ENCODE data around the gene TNFRSF21.

DNA sequence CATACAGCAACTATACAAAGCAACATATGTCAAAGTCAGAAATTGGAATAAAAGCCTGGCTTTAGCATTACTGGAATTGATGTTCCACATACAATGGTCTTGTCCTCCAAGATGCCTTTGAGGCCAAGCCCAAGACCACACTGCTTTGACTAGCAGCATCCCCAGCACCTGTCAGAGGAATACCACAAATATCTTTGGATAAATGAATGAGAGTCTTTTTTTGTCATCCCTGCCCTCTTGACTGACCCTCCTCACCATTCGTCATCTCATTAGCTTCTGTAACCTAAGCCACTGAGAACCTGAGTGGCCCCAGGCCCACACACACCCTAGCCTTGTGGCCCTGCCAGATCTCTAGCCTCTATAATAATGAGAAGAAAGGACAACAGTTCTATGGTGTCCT lies 48.5 kb downstream of the TNFRSF21 start:
- TF ChIP-seq, protein P1, sequence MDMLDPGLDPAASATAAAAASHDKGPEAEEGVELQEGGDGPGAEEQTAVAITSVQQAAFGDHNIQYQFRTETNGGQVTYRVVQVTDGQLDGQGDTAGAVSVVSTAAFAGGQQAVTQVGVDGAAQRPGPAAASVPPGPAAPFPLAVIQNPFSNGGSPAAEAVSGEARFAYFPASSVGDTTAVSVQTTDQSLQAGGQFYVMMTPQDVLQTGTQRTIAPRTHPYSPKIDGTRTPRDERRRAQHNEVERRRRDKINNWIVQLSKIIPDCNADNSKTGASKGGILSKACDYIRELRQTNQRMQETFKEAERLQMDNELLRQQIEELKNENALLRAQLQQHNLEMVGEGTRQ (CRISPR knock-in tag; IDR thresholded peaks at IDR 0.05) = no peak
- TF ChIP-seq, protein P2, sequence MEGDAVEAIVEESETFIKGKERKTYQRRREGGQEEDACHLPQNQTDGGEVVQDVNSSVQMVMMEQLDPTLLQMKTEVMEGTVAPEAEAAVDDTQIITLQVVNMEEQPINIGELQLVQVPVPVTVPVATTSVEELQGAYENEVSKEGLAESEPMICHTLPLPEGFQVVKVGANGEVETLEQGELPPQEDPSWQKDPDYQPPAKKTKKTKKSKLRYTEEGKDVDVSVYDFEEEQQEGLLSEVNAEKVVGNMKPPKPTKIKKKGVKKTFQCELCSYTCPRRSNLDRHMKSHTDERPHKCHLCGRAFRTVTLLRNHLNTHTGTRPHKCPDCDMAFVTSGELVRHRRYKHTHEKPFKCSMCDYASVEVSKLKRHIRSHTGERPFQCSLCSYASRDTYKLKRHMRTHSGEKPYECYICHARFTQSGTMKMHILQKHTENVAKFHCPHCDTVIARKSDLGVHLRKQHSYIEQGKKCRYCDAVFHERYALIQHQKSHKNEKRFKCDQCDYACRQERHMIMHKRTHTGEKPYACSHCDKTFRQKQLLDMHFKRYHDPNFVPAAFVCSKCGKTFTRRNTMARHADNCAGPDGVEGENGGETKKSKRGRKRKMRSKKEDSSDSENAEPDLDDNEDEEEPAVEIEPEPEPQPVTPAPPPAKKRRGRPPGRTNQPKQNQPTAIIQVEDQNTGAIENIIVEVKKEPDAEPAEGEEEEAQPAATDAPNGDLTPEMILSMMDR (IDR thresholded peaks at IDR 0.05) = no peak
- TF ChIP-seq, protein P3, sequence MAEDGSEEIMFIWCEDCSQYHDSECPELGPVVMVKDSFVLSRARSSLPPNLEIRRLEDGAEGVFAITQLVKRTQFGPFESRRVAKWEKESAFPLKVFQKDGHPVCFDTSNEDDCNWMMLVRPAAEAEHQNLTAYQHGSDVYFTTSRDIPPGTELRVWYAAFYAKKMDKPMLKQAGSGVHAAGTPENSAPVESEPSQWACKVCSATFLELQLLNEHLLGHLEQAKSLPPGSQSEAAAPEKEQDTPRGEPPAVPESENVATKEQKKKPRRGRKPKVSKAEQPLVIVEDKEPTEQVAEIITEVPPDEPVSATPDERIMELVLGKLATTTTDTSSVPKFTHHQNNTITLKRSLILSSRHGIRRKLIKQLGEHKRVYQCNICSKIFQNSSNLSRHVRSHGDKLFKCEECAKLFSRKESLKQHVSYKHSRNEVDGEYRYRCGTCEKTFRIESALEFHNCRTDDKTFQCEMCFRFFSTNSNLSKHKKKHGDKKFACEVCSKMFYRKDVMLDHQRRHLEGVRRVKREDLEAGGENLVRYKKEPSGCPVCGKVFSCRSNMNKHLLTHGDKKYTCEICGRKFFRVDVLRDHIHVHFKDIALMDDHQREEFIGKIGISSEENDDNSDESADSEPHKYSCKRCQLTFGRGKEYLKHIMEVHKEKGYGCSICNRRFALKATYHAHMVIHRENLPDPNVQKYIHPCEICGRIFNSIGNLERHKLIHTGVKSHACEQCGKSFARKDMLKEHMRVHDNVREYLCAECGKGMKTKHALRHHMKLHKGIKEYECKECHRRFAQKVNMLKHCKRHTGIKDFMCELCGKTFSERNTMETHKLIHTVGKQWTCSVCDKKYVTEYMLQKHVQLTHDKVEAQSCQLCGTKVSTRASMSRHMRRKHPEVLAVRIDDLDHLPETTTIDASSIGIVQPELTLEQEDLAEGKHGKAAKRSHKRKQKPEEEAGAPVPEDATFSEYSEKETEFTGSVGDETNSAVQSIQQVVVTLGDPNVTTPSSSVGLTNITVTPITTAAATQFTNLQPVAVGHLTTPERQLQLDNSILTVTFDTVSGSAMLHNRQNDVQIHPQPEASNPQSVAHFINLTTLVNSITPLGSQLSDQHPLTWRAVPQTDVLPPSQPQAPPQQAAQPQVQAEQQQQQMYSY (CRISPR knock-in tag; IDR thresholded peaks at IDR 0.05) = no peak
- no peak for TF ChIP-seq NR3C1 (CRISPR knock-in tag; conservative IDR thresholded peaks at IDR 0.05; ENCODE audit: low read depth)
- TF ChIP-seq JUN (CRISPR knock-in tag; IDR thresholded peaks at IDR 0.05) = no peak
- TF ChIP-seq, protein P4, sequence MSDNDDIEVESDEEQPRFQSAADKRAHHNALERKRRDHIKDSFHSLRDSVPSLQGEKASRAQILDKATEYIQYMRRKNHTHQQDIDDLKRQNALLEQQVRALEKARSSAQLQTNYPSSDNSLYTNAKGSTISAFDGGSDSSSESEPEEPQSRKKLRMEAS (CRISPR knock-in tag; IDR thresholded peaks at IDR 0.05) = no peak
- TF ChIP-seq, protein P5, sequence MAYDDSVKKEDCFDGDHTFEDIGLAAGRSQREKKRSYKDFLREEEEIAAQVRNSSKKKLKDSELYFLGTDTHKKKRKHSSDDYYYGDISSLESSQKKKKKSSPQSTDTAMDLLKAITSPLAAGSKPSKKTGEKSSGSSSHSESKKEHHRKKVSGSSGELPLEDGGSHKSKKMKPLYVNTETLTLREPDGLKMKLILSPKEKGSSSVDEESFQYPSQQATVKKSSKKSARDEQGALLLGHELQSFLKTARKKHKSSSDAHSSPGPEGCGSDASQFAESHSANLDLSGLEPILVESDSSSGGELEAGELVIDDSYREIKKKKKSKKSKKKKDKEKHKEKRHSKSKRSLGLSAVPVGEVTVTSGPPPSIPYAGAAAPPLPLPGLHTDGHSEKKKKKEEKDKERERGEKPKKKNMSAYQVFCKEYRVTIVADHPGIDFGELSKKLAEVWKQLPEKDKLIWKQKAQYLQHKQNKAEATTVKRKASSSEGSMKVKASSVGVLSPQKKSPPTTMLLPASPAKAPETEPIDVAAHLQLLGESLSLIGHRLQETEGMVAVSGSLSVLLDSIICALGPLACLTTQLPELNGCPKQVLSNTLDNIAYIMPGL (CRISPR knock-in tag; IDR thresholded peaks at IDR 0.05) = no peak
- TF ChIP-seq NFE2L1 (CRISPR knock-in tag; IDR thresholded peaks at IDR 0.05) = no peak
- TF ChIP-seq FOXP1 (CRISPR knock-in tag; IDR thresholded peaks at IDR 0.05; ENCODE audit: borderline replicate concordance) = no peak
- TF ChIP-seq, protein P6, sequence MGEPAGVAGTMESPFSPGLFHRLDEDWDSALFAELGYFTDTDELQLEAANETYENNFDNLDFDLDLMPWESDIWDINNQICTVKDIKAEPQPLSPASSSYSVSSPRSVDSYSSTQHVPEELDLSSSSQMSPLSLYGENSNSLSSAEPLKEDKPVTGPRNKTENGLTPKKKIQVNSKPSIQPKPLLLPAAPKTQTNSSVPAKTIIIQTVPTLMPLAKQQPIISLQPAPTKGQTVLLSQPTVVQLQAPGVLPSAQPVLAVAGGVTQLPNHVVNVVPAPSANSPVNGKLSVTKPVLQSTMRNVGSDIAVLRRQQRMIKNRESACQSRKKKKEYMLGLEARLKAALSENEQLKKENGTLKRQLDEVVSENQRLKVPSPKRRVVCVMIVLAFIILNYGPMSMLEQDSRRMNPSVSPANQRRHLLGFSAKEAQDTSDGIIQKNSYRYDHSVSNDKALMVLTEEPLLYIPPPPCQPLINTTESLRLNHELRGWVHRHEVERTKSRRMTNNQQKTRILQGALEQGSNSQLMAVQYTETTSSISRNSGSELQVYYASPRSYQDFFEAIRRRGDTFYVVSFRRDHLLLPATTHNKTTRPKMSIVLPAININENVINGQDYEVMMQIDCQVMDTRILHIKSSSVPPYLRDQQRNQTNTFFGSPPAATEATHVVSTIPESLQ (CRISPR knock-in tag; IDR thresholded peaks at IDR 0.05) = no peak

Measured in WTC11 (cell line).